Neuronal stem cell (in vitro differentiated cells): ENCODE results near the gene GSTO1.

Experiments used
- DNase-seq: peaks from one replicate; pipeline ENCODE4 v3.0.0-alpha.2; 2013; ENCODE audit warnings: low spot score
- H2AFZ ChIP-seq: one replicate; pipeline ENCODE4 v1.6.1; 2013; ENCODE audit warnings: mild to moderate bottlenecking, low read length, inconsistent platforms
- H2AK5ac ChIP-seq: 2 replicates; pipeline ENCODE4 v1.6.1; 2013; ENCODE audit warnings: low read depth, mild to moderate bottlenecking, inconsistent platforms, low read length, moderate library complexity, mixed read lengths
- H2BK120ac ChIP-seq: 2 replicates; pipeline ENCODE4 v1.6.1; 2013; ENCODE audit warnings: low read depth, mild to moderate bottlenecking, inconsistent platforms, low read length, moderate library complexity, mixed read lengths
- H2BK12ac ChIP-seq: one replicate; pipeline ENCODE4 v1.6.1; 2013; ENCODE audit warnings: low read length, inconsistent platforms
- H2BK15ac ChIP-seq: 2 replicates; pipeline ENCODE4 v1.6.1; 2013; ENCODE audit warnings: mild to moderate bottlenecking, low read length, inconsistent platforms, mixed read lengths
- H2BK5ac ChIP-seq: one replicate; pipeline ENCODE4 v1.6.1; 2013; ENCODE audit warnings: inconsistent platforms, mild to moderate bottlenecking, low read length, moderate library complexity
- H3K14ac ChIP-seq: one replicate; pipeline ENCODE4 v1.6.1; 2013; ENCODE audit warnings: low read length, inconsistent platforms
- H3K18ac ChIP-seq: 2 replicates; pipeline ENCODE4 v1.6.1; 2013; ENCODE audit warnings: low read length, inconsistent platforms
- H3K23ac ChIP-seq: 2 replicates; pipeline ENCODE4 v1.6.1; 2013; ENCODE audit warnings: low read depth, mild to moderate bottlenecking, mixed read lengths, low read length, inconsistent platforms; ENCODE audit not compliant: poor library complexity
- H3K27ac ChIP-seq: replicated peaks from 3 replicates; pipeline ENCODE4 v1.5.1; 2013; ENCODE audit warnings: low read length, inconsistent platforms
- H3K27me3 ChIP-seq, 3 experiments: 2 replicates each; pipeline ENCODE4 v1.6.1; 2013; ENCODE audit warnings: low read length in 3 of 3, mild to moderate bottlenecking in 2 of 3, inconsistent platforms in 1 of 3, low read depth in 1 of 3, mixed read lengths in 1 of 3, moderate library complexity in 1 of 3; ENCODE audit not compliant: control insufficient read depth in 3 of 3, insufficient read depth in 3 of 3
- H3K36me3 ChIP-seq, 2 donors: replicated peaks in 1 of 2; 2 replicates each; pipeline ENCODE4 v1.6.1; 2013; ENCODE audit warnings: low read length in 2 of 2; ENCODE audit not compliant: control insufficient read depth in 2 of 2, insufficient read depth in 2 of 2
- H3K4ac ChIP-seq: 2 replicates; pipeline ENCODE4 v1.6.1; 2013; ENCODE audit warnings: inconsistent platforms, mild to moderate bottlenecking, low read length, moderate library complexity
- H3K4me1 ChIP-seq, 2 donors: 1 replicate in 1 of 2; 2 replicates in 1 of 2; pipeline ENCODE4 v1.6.1; 2013; ENCODE audit warnings: low read length in 2 of 2, low read depth in 1 of 2; ENCODE audit not compliant: control insufficient read depth in 2 of 2, insufficient read depth in 1 of 2
- H3K4me2 ChIP-seq: one replicate; pipeline ENCODE4 v1.6.1; 2013; ENCODE audit warnings: mild to moderate bottlenecking, low read length, inconsistent platforms; ENCODE audit not compliant: insufficient read depth, poor library complexity, severe bottlenecking
- H3K4me3 ChIP-seq, 2 donors: 2 replicates each; pipeline ENCODE4 v1.5.1; 2013; ENCODE audit warnings: low read length in 2 of 2, mild to moderate bottlenecking in 2 of 2, inconsistent platforms in 1 of 2, moderate library complexity in 1 of 2
- H3K79me1 ChIP-seq: one replicate; pipeline ENCODE4 v1.6.1; 2013; ENCODE audit warnings: low read depth, mild to moderate bottlenecking, inconsistent platforms, low read length, moderate library complexity
- H3K9ac ChIP-seq: one replicate; pipeline ENCODE4 v1.6.1; 2013; ENCODE audit warnings: mild to moderate bottlenecking, low read depth, low read length, inconsistent platforms; ENCODE audit not compliant: poor library complexity
- H3K9me3 ChIP-seq, 2 donors: replicated peaks in 1 of 2; 2 replicates each; pipeline versions ENCODE3 to v1.6.1; 2013; ENCODE audit warnings: low read length in 2 of 2, mild to moderate bottlenecking in 2 of 2, inconsistent platforms in 1 of 2, low read depth in 1 of 2, mixed read lengths in 1 of 2, moderate library complexity in 1 of 2; ENCODE audit not compliant: control insufficient read depth in 2 of 2, insufficient read depth in 1 of 2
- H4K8ac ChIP-seq: one replicate; pipeline ENCODE4 v1.6.1; 2013; ENCODE audit warnings: low read depth, mild to moderate bottlenecking, inconsistent platforms, low read length, moderate library complexity
- H4K91ac ChIP-seq: one replicate; pipeline ENCODE4 v1.6.1; 2013; ENCODE audit warnings: low read length, low read depth, mild to moderate bottlenecking, inconsistent platforms; ENCODE audit not compliant: poor library complexity
- WGBS, 2 donors: extraction: QIAGEN DNeasy Blood & Tissue Kit; methylation state at CpG; one replicate each; pipeline ENCODE4 v1.1.7; 2013; ENCODE audit warnings: missing lambda C conversion rate in 2 of 2, mixed read lengths in 1 of 2; ENCODE audit not compliant: insufficient read length in 2 of 2, insufficient replicate concordance in 1 of 2; ENCODE audit errors: extremely low coverage in 2 of 2; 5-methylcytosine and 5-hydroxymethylcytosine counted together

GSTO1 gene

GRCh38 chr10:104291439-104291951 lies 36.8 kb downstream of the GSTO1 start:
- peak overlapping the region; percentile 77 for H2AFZ ChIP-seq
- peaks cover 3 to 4% of the 10 kb centered on the region in 2 donors for H3K4me1 ChIP-seq
- no CpG with 5 or more reads among the region's 26 CpGs for WGBS, 2 donors
- H2BK12ac ChIP-seq: no peak overlapping the region
- H3K9me3 ChIP-seq: no peaks in the 10 kb centered on the region
- no peak overlapping the region for H3K4me3 ChIP-seq
- no peak overlapping the region for H3K18ac ChIP-seq
- no peak overlapping the region for H3K9ac ChIP-seq
- no peak overlapping the region for H2BK15ac ChIP-seq
- no peak overlapping the region for H3K27ac ChIP-seq
- H2AK5ac ChIP-seq: no peak overlapping the region
- H3K79me1 ChIP-seq: no peaks in the 10 kb centered on the region
- H3K36me3 ChIP-seq: no peaks in the 10 kb centered on the region
- H2BK120ac ChIP-seq: no peak overlapping the region
- H3K4ac ChIP-seq: no peak overlapping the region
- H4K8ac ChIP-seq: no peak overlapping the region
- H4K91ac ChIP-seq: no peak overlapping the region
- H3K27me3 ChIP-seq: peaks cover 0 to 8% (median 0%) of the 10 kb centered on the region in 3 experiments
- no peak overlapping the region for H3K23ac ChIP-seq
- peak; percentile 82 for DNase-seq
- no peak overlapping the region for H3K14ac ChIP-seq
- no peak overlapping the region for H2BK5ac ChIP-seq
- H3K4me2 ChIP-seq: no peak overlapping the region

GRCh38 chr10:104293011-104293410 lies 38.3 kb downstream of the GSTO1 start:
- WGBS, 2 donors: no CpG with 5 or more reads among the region's 2 CpGs
- Histone ChIP-seq H3K9ac (no peak overlapping the region), H3K4me3 (no peak overlapping the region), H3K4me1 (peaks cover 4 to 6% of the 10 kb centered on the region in 2 donors), H3K14ac (no peak overlapping the region), H2BK12ac (no peak overlapping the region), H3K4me2 (no peak overlapping the region), H2BK5ac (no peak overlapping the region), H3K36me3 (no peaks in the 10 kb centered on the region), H3K9me3 (no peaks in the 10 kb centered on the region), H3K27ac (no peak overlapping the region), H3K4ac (no peak overlapping the region), H2AFZ (no peak overlapping the region), H2BK120ac (no peak overlapping the region), H2BK15ac (no peak overlapping the region), H3K23ac (no peak overlapping the region), H2AK5ac (no peak overlapping the region), H4K8ac (no peak overlapping the region), H3K79me1 (no peaks in the 10 kb centered on the region), H3K18ac (no peak overlapping the region), H4K91ac (no peak overlapping the region), H3K27me3 (peaks cover 0 to 8% (median 0%) of the 10 kb centered on the region in 3 experiments)
- no peak for DNase-seq

- WGBS, 2 donors: no CpG with 5 or more reads among the region's 5 CpGs
- H3K14ac ChIP-seq: no peak overlapping the region
- H2AK5ac ChIP-seq: no peak overlapping the region
Measured at GRCh38 chr10:104293781-104294321, 39.2 kb downstream of the GSTO1 start.

GRCh38 chr10:104296687-104297436 lies 42.2 kb downstream of the GSTO1 start:
- no peak overlapping the region for H3K4me3 ChIP-seq
- no peak overlapping the region for H2BK5ac ChIP-seq
- H3K27ac ChIP-seq: no peak overlapping the region
- no peaks in the 10 kb centered on the region for H3K36me3 ChIP-seq
- H3K9ac ChIP-seq: no peak overlapping the region
- H3K18ac ChIP-seq: no peak overlapping the region
- H2AK5ac ChIP-seq: no peak overlapping the region
- no peak overlapping the region for H3K14ac ChIP-seq
- DNase-seq: no peak
- H2BK15ac ChIP-seq: no peak overlapping the region
- H3K79me1 ChIP-seq: no peaks in the 10 kb centered on the region
- no peak overlapping the region for H2BK12ac ChIP-seq
- no peak overlapping the region for H4K91ac ChIP-seq
- H3K9me3 ChIP-seq: no peaks in the 10 kb centered on the region
- H2BK120ac ChIP-seq: no peak overlapping the region
- no peaks in the 10 kb centered on the region for H3K27me3 ChIP-seq
- peaks cover 4 to 14% of the 10 kb centered on the region in 2 donors for H3K4me1 ChIP-seq
- H3K4ac ChIP-seq: no peak overlapping the region
- no CpG with 5 or more reads among the region's 10 CpGs for WGBS, 2 donors
- no peak overlapping the region for H3K4me2 ChIP-seq
- no peak overlapping the region for H2AFZ ChIP-seq
- no peak overlapping the region for H4K8ac ChIP-seq
- H3K23ac ChIP-seq: no peak overlapping the region

More at GRCh38 chr10:104293781-104294321, 39.2 kb downstream of the GSTO1 start:
- Histone ChIP-seq H3K4me3 (no peak overlapping the region), H3K9ac (no peak overlapping the region), H3K4me1 (peaks cover 4 to 6% of the 10 kb centered on the region in 2 donors), H3K27ac (no peak overlapping the region), H2AFZ (no peak overlapping the region), H2BK120ac (no peak overlapping the region), H2BK5ac (no peak overlapping the region), H3K23ac (no peak overlapping the region), H4K8ac (no peak overlapping the region), H2BK15ac (no peak overlapping the region), H3K36me3 (no peaks in the 10 kb centered on the region), H3K27me3 (peaks cover 0 to 8% (median 0%) of the 10 kb centered on the region in 3 experiments), H4K91ac (no peak overlapping the region), H3K9me3 (no peaks in the 10 kb centered on the region), H3K4ac (no peak overlapping the region), H3K18ac (no peak overlapping the region), H2BK12ac (no peak overlapping the region), H3K4me2 (no peak overlapping the region), H3K79me1 (no peaks in the 10 kb centered on the region)
- DNase-seq: no peak
